Keratinocyte (primary cell): ENCODE data around the gene BOLA3.

Experiments used
- EZH2 ChIP-seq: IDR thresholded peaks from one replicate; pipeline ENCODE4 v1.6.1; 2012; ENCODE audit warnings: inconsistent platforms, mild to moderate bottlenecking, low read length, moderate library complexity
- TF ChIP-seq, protein P1 (sequence below), 3 experiments: IDR thresholded peaks in 1 of 3; conservative IDR thresholded peaks in 1 of 3; optimal IDR thresholded peaks in 1 of 3; 2 replicates in 2 of 3; 3 replicates in 1 of 3; pipeline versions ENCODE3 to v1.5.1; 2011; ENCODE audit warnings: low read length in 3 of 3, mild to moderate bottlenecking in 3 of 3, moderate library complexity in 2 of 3, control low read depth in 1 of 3, inconsistent platforms in 1 of 3; ENCODE audit not compliant: insufficient read depth in 2 of 3; ENCODE audit errors: extremely low read depth in 1 of 3

DNA sequence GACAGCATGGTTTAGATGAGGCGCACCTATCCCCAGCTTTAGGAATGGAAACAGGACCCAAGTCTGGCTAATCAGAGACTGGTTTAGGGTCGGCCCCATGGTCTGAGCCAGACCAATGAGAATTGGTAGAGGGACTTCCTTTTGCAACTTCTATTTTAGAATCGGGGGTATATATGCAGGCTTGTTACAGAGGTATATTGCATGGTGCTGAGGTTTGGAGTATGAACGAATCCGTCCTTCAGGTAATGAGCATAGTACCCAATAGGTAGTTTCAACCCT lies 1.5 kb upstream of the BOLA3 start:
- TF ChIP-seq, protein P1, sequence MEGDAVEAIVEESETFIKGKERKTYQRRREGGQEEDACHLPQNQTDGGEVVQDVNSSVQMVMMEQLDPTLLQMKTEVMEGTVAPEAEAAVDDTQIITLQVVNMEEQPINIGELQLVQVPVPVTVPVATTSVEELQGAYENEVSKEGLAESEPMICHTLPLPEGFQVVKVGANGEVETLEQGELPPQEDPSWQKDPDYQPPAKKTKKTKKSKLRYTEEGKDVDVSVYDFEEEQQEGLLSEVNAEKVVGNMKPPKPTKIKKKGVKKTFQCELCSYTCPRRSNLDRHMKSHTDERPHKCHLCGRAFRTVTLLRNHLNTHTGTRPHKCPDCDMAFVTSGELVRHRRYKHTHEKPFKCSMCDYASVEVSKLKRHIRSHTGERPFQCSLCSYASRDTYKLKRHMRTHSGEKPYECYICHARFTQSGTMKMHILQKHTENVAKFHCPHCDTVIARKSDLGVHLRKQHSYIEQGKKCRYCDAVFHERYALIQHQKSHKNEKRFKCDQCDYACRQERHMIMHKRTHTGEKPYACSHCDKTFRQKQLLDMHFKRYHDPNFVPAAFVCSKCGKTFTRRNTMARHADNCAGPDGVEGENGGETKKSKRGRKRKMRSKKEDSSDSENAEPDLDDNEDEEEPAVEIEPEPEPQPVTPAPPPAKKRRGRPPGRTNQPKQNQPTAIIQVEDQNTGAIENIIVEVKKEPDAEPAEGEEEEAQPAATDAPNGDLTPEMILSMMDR (optimal IDR thresholded peaks at IDR 0.05 in 1 of 3, IDR thresholded peaks at IDR 0.05 in 1 of 3, conservative IDR thresholded peaks at IDR 0.05 in 1 of 3; ENCODE audit: extremely low read depth in 1 of 3, insufficient read depth in 2 of 3, low read length in 3 of 3), result no peak
- TF ChIP-seq EZH2, result no peak
